ENCODE measurements around the gene RAB25.
"Not testable (repeated sequence)": the region's sequence is repeated elsewhere in the genome, so short reads cannot be mapped to it uniquely, and the experiment has no call there.

RAB25 gene

GRCh38 chr1:156054500-156055280 is 6.3 kb upstream of the RAB25 start, which contains the start of gene LAMTOR2:
Gene LAMTOR2 (plus strand): TSS chr1:156054782. CDS start chr1:156054890, 108 bp downstream.
- DNase-seq (ENCODE audit: low spot score), result peak; percentile 96

GRCh38 chr1:156055281-156056048 is 5.5 kb upstream of the RAB25 start:
- DNase-seq (ENCODE audit: low spot score), result no peak

- no peak for DNase-seq (ENCODE audit: low spot score)
Measured at GRCh38 chr1:156056326-156056849, 4.6 kb upstream of the RAB25 start.

- DNase-seq (ENCODE audit: low spot score), result no peak
Measured at GRCh38 chr1:156062189-156062588, 1.2 kb downstream of the RAB25 start.

- DNase-seq (ENCODE audit: low spot score), result no peak
Measured at GRCh38 chr1:156063997-156064285, 3.0 kb downstream of the RAB25 start.

- DNase-seq (ENCODE audit: low spot score), result no peak
Measured at GRCh38 chr1:156064615-156065014, 3.7 kb downstream of the RAB25 start.

- no peak for DNase-seq (ENCODE audit: low spot score)
Measured at GRCh38 chr1:156065212-156065611, 4.3 kb downstream of the RAB25 start.

GRCh38 chr1:156065871-156066270 is 4.9 kb downstream of the RAB25 start:
- DNase-seq (ENCODE audit: low spot score), result no peak

GRCh38 chr1:156067262-156067661 is 6.3 kb downstream of the RAB25 start:
- no peak for DNase-seq (ENCODE audit: low spot score)

- no peak for DNase-seq (ENCODE audit: low spot score)
Measured at GRCh38 chr1:156069490-156070455, 8.8 kb downstream of the RAB25 start.

- DNase-seq (ENCODE audit: low spot score), result no peak
Measured at GRCh38 chr1:156070548-156070947, 9.6 kb downstream of the RAB25 start.

GRCh38 chr1:156071332-156071816 is 10.4 kb downstream of the RAB25 start:
- DNase-seq (ENCODE audit: low spot score), result not testable (repeated sequence)

GRCh38 chr1:156072251-156072650 is 11.3 kb downstream of the RAB25 start:
- DNase-seq (ENCODE audit: low spot score), result no peak

GRCh38 chr1:156073110-156073687 is 12.2 kb downstream of the RAB25 start:
- no peak for DNase-seq (ENCODE audit: low spot score)

- no peak for DNase-seq (ENCODE audit: low spot score)
Measured at GRCh38 chr1:156073740-156074139, 12.8 kb downstream of the RAB25 start.

GRCh38 chr1:156074661-156075060 is 13.7 kb downstream of the RAB25 start:
- DNase-seq (ENCODE audit: low spot score), result no peak

GRCh38 chr1:156075162-156075561 is 14.2 kb downstream of the RAB25 start:
- DNase-seq (ENCODE audit: low spot score), result no peak

- DNase-seq (ENCODE audit: low spot score), result no peak
Measured at GRCh38 chr1:156075775-156076204, 14.8 kb downstream of the RAB25 start.

GRCh38 chr1:156076609-156077429 is 15.9 kb downstream of the RAB25 start:
- DNase-seq (ENCODE audit: low spot score), result no peak

- DNase-seq (ENCODE audit: low spot score), result no peak
Measured at GRCh38 chr1:156077430-156077760, 16.4 kb downstream of the RAB25 start.

- no peak for DNase-seq (ENCODE audit: low spot score)
Measured at GRCh38 chr1:156078728-156079127, 17.8 kb downstream of the RAB25 start.

All from kidney capillary endothelial cell (primary cell).